ENCODE measurements around the gene CEPT1.
A peak's percentile ranks its signal among the peaks of the same experiment; 100 is the strongest.

Gene CEPT1

GRCh38 chr1:111222308-111223125, 82.5 kb downstream of the CEPT1 start:
- Mint-ChIP-seq H3K4me3 (peak overlapping the region; percentile 87), H3K27ac (peak overlapping the region; percentile 100), H3K9me3 (peaks cover 8% of the 10 kb centered on the region), H3K4me1 (peaks cover 96% of the 10 kb centered on the region), H3K27me3 (no peaks in the 10 kb centered on the region), H3K36me3 (no peaks in the 10 kb centered on the region)

GRCh38 chr1:111223126-111223685, 83.2 kb downstream of the CEPT1 start:
- Mint-ChIP-seq H3K36me3 (no peaks in the 10 kb centered on the region), H3K9me3 (peaks cover 1% of the 10 kb centered on the region), H3K4me3 (peak overlapping the region; percentile 87), H3K27me3 (no peaks in the 10 kb centered on the region), H3K27ac (peak overlapping the region; percentile 100), H3K4me1 (peaks cover 96% of the 10 kb centered on the region)

- Mint-ChIP-seq H3K36me3 (no peaks in the 10 kb centered on the region), H3K4me1 (peaks cover 93% of the 10 kb centered on the region), H3K27me3 (no peaks in the 10 kb centered on the region), H3K9me3 (no peaks in the 10 kb centered on the region), H3K4me3 (peak overlapping the region; percentile 85), H3K27ac (peak overlapping the region; percentile 95)
Measured at GRCh38 chr1:111225091-111225490, 85.1 kb downstream of the CEPT1 start.

- peaks cover 90% of the 10 kb centered on the region for H3K4me1 Mint-ChIP-seq
- no peaks in the 10 kb centered on the region for H3K27me3 Mint-ChIP-seq
- H3K27ac Mint-ChIP-seq = peak overlapping the region; percentile 95
- H3K36me3 Mint-ChIP-seq = no peaks in the 10 kb centered on the region
- H3K9me3 Mint-ChIP-seq = no peaks in the 10 kb centered on the region
- peak overlapping the region; percentile 85 for H3K4me3 Mint-ChIP-seq
Measured at GRCh38 chr1:111225717-111226400, 85.8 kb downstream of the CEPT1 start.

GRCh38 chr1:111227434-111227833, 87.4 kb downstream of the CEPT1 start, which contains the start of gene CHI3L2:
Gene CHI3L2 (plus strand): TSS chr1:111227713. CDS start chr1:111227730, 17 bp downstream.
- Mint-ChIP-seq H3K4me1 (peaks cover 90% of the 10 kb centered on the region), H3K27me3 (no peaks in the 10 kb centered on the region), H3K9me3 (no peaks in the 10 kb centered on the region), H3K4me3 (peak within 1 kb of the TSS; percentile 63), H3K36me3 (peaks cover 2% of the 10 kb centered on the region), H3K27ac (peak within 1 kb of the TSS; percentile 73)

- Mint-ChIP-seq H3K27ac (peak overlapping the region; percentile 73), H3K27me3 (no peaks in the 10 kb centered on the region), H3K4me3 (peak overlapping the region; percentile 63), H3K9me3 (no peaks in the 10 kb centered on the region), H3K4me1 (peaks cover 90% of the 10 kb centered on the region), H3K36me3 (peaks cover 2% of the 10 kb centered on the region)
Measured at GRCh38 chr1:111227851-111228747, 88.1 kb downstream of the CEPT1 start.

- peak overlapping the region; percentile 63 for H3K4me3 Mint-ChIP-seq
- H3K27ac Mint-ChIP-seq = no peak overlapping the region
- no peaks in the 10 kb centered on the region for H3K27me3 Mint-ChIP-seq
- peaks cover 2% of the 10 kb centered on the region for H3K36me3 Mint-ChIP-seq
- H3K4me1 Mint-ChIP-seq = peaks cover 85% of the 10 kb centered on the region
- H3K9me3 Mint-ChIP-seq = no peaks in the 10 kb centered on the region
Measured at GRCh38 chr1:111228748-111229126, 88.7 kb downstream of the CEPT1 start.

- H3K4me1 Mint-ChIP-seq = peaks cover 85% of the 10 kb centered on the region
- peak overlapping the region; percentile 76 for H3K4me3 Mint-ChIP-seq
- H3K36me3 Mint-ChIP-seq = peaks cover 16% of the 10 kb centered on the region
- no peaks in the 10 kb centered on the region for H3K27me3 Mint-ChIP-seq
- H3K9me3 Mint-ChIP-seq = no peaks in the 10 kb centered on the region
- H3K27ac Mint-ChIP-seq = peak overlapping the region; percentile 84
Measured at GRCh38 chr1:111232134-111232533, 92.1 kb downstream of the CEPT1 start.

GRCh38 chr1:111234258-111234657, 94.2 kb downstream of the CEPT1 start:
- Mint-ChIP-seq H3K9me3 (no peaks in the 10 kb centered on the region), H3K4me3 (no peak overlapping the region), H3K36me3 (peaks cover 28% of the 10 kb centered on the region), H3K27ac (peak overlapping the region; percentile 38), H3K4me1 (peaks cover 80% of the 10 kb centered on the region), H3K27me3 (no peaks in the 10 kb centered on the region)
